K562 (cell line): ENCODE results near the gene CACNB1. TPM values are rescaled to one million over a fixed set of nuclear protein-coding genes. Genes with fewer than 3 reads are reported as not detected.

Source experiments
- ARNT ChIP-seq, 2 experiments: fragments of 450-650 bp; IDR thresholded peaks; 2 replicates each; pipeline ENCODE4 v1.6.1; 2016; ENCODE audit warnings: mild to moderate bottlenecking in 1 of 2
- CHAMP1 ChIP-seq: fragments of 450-650 bp; IDR thresholded peaks from 2 replicates; pipeline ENCODE4 v1.6.1; 2016; ENCODE audit warnings: mild to moderate bottlenecking
- CREM ChIP-seq: IDR thresholded peaks from 2 replicates; pipeline ENCODE4 v1.6.1; 2014; ENCODE audit warnings: antibody characterized with exemption, low read depth
- FOS ChIP-seq: IDR thresholded peaks from 3 replicates; pipeline ENCODE4 v1.6.1; 2011; ENCODE audit not compliant: insufficient read length; ENCODE audit errors: extremely low read depth
- HDAC6 ChIP-seq: IDR thresholded peaks from 2 replicates; pipeline ENCODE4 v1.6.1; 2012; ENCODE audit warnings: low read depth, mild to moderate bottlenecking, control low read depth, inconsistent platforms, low read length, moderate library complexity
- HINFP ChIP-seq: fragments of 450-650 bp; conservative IDR thresholded peaks from 2 replicates; pipeline ENCODE4 v1.6.1; 2016; ENCODE audit warnings: missing genetic modification characterization, low read depth, mild to moderate bottlenecking, control low read depth, missing compliant biosample characterization
- KDM5B ChIP-seq: fragments of 200-600 bp; sonication (generic); IDR thresholded peaks from 2 replicates; pipeline ENCODE4 v1.6.1; 2012; ENCODE audit warnings: low read depth, mild to moderate bottlenecking, moderate library complexity, low read length, control low read depth, inconsistent platforms; ENCODE audit not compliant: insufficient replicate concordance
- MEF2A ChIP-seq: IDR thresholded peaks from 2 replicates; pipeline ENCODE4 v1.6.1; 2011; ENCODE audit warnings: low read depth, mild to moderate bottlenecking, low read length, moderate library complexity; ENCODE audit not compliant: control insufficient read depth
- NBN ChIP-seq: fragments of 450-650 bp; IDR thresholded peaks from 2 replicates; pipeline ENCODE4 v1.6.1; 2016; ENCODE audit warnings: low read depth, mild to moderate bottlenecking
- PCBP2 ChIP-seq: fragments of 200-400 bp; formaldehyde crosslinking; IDR thresholded peaks from 2 replicates; pipeline ENCODE4 v1.6.1; 2018; ENCODE audit warnings: low read length, low read depth, mild to moderate bottlenecking, moderate library complexity; ENCODE audit not compliant: poor library complexity, severe bottlenecking
- POLR3G ChIP-seq: IDR thresholded peaks from 2 replicates; pipeline ENCODE4 v1.6.1; 2011; ENCODE audit not compliant: insufficient read length, insufficient replicate concordance; ENCODE audit errors: extremely low read depth
- RFX7 ChIP-seq: fragments of 250-450 bp; sonication (Bioruptor Pico); IDR thresholded peaks from 2 replicates; pipeline ENCODE4 v1.5.1; 2021; ENCODE audit warnings: mild to moderate bottlenecking
- SIRT6 ChIP-seq: IDR thresholded peaks from one replicate; pipeline ENCODE4 v1.6.1; 2012; ENCODE audit warnings: low read depth, mild to moderate bottlenecking, control low read depth, inconsistent platforms, low read length, moderate library complexity
- TCF15 ChIP-seq: fragments of 250-450 bp; sonication (Bioruptor Pico); IDR thresholded peaks from 2 replicates; pipeline ENCODE4 v1.8.0; 2022; ENCODE audit warnings: moderate library complexity, mild to moderate bottlenecking, inconsistent platforms
- TEAD1 ChIP-seq, 2 experiments: fragments of 450-650 bp in 1 of 2; sonication (generic) in 1 of 2; formaldehyde crosslinking; IDR thresholded peaks; 2 replicates each; pipeline versions ENCODE4 v1.4.0 to v1.8.0; 2020 to 2022; ENCODE audit warnings: mild to moderate bottlenecking in 2 of 2, missing genetic modification reagents in 1 of 2
- TRIM25 ChIP-seq: fragments of 450-650 bp; IDR thresholded peaks from 2 replicates; pipeline ENCODE4 v1.7.0; 2016; ENCODE audit warnings: borderline replicate concordance
- ZNF175 ChIP-seq: fragments of 200-800 bp; sonication (Bioruptor generic); IDR thresholded peaks from 2 replicates; pipeline ENCODE4 v1.6.1; 2016; ENCODE audit warnings: low read depth, mild to moderate bottlenecking, missing genetic modification characterization, missing compliant biosample characterization
- ZNF224 ChIP-seq: sonication (generic); formaldehyde crosslinking; IDR thresholded peaks from 2 replicates; pipeline ENCODE4 v1.8.0; 2022; ENCODE audit warnings: mild to moderate bottlenecking, missing genetic modification reagents
- ZNF395 ChIP-seq: fragments of 200-800 bp; sonication (Bioruptor generic); IDR thresholded peaks from 2 replicates; pipeline ENCODE4 v1.6.1; 2017; ENCODE audit warnings: missing genetic modification characterization, missing compliant biosample characterization
- polyA plus RNA-seq, 8 experiments: library from polyadenylated mRNA; depleted of rRNA in 4 of 8; stranded (reverse) in 5 of 8; unstranded in 3 of 8; fragments of >200 nt; fragmentation: Nextera tagmentation in 2 of 8; fragmentation: Illumina TruSeq in 1 of 8; extraction: Ambion mirVana in 2 of 8; extraction: Trizol in 1 of 8; gene quantifications; 2 replicates each; pipeline versions ENCODE4 v1.2.1 to v1.2.3, GENCODE V29; 2011 to 2014; ENCODE audit warnings: inconsistent platforms in 1 of 8, missing spikeins in 1 of 8
- total RNA-seq, 7 experiments: library from RNA; depleted of rRNA in 6 of 7; stranded (reverse); fragments of >200 nt in 6 of 7; fragmentation: Illumina TruSeq in 2 of 7; extraction: Trizol in 2 of 7; gene quantifications; 2 replicates each; pipeline versions ENCODE4 v1.2.1 to v1.2.3, GENCODE V29; 2011 to 2021; ENCODE audit warnings: low replicate concordance in 1 of 7

CACNB1 gene
- total and polyA plus RNA-seq, 9 of the 15 experiments (the other 6 are each of a cell fraction or from before 2014, with no cell fraction given), result 0.08 to 7.4 (median 3.0) TPM

- TF ChIP-seq KDM5B (peak; percentile 15), ZNF224 (no peak), HINFP (tag) (no peak), POLR3G (peak; percentile 42), MEF2A (no peak), ARNT (IDR thresholded peaks at IDR 0.05) (peak in 1 of 2 experiments; percentile 55; a peak in 2 of 4 replicates), TEAD1 (CRISPR knock-in tag; IDR thresholded peaks at IDR 0.05) (no peak), ZNF395 (CRISPR knock-in tag) (0 out of 2 replicates have a peak, but pooled peaks have one; percentile 41), FOS (peak; percentile 4), RFX7 (no peak), PCBP2 (no peak), SIRT6 (peak; percentile 82), NBN (0 out of 2 replicates have a peak, but pooled peaks have one; percentile 19), CHAMP1 (no peak; the same call in 1 of the 2 replicates), TCF15 (CRISPR knock-in tag) (0 out of 2 replicates have a peak, but pooled peaks have one; percentile 22), ZNF175 (0 out of 2 replicates have a peak, but pooled peaks have one; percentile 13), HDAC6 (no peak), CREM (peak; percentile 25; the same call in 1 of the 2 replicates), TRIM25 (0 out of 2 replicates have a peak, but pooled peaks have one; percentile 50)
Observed at GRCh38 chr17:39153599-39154051, 43.8 kb downstream of the CACNB1 start (continued).
